Measurements from ENCODE around the gene RSPRY1. TPM values are rescaled to one million over a fixed set of nuclear protein-coding genes. Genes with fewer than 3 reads are reported as not detected.
A peak's percentile ranks its signal among the peaks of the same experiment; 100 is the strongest.

RSPRY1 gene
- total and polyA plus RNA-seq, 9 donors: 15.9 to 42.1 (median 28.3) TPM

DNA sequence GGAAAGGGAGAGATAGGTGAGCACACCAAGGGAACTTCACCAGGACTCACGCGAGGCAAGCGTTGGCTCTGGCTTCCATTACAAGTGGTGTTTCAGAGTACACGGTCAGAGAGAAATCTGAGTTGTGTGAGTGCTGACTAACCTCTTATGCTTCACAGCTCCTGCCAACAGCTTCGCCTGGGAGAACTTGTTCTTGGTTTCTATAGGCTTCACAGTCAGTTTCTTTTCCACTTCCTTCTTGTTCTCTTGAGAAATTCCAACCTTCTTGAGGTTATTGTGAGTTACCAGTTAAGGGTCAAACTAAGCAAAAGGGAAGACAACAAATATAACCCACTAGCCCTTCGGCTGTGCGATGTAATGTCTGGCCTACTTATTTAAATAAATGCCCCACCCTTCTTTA lies 19.2 kb upstream of the RSPRY1 start:
- DNase-seq: no peak
- Histone ChIP-seq H3K36me3 (no peaks in the 10 kb centered on the region), H3K9me3 (no peaks in the 10 kb centered on the region), H3K27ac (no peak overlapping the region), H3K4me3 (no peak overlapping the region), H3K4me1 (ENCODE audit: insufficient read depth) (no peaks in the 10 kb centered on the region), H3K27me3 (no peaks in the 10 kb centered on the region)
- 83 to 90% (median 84%) methylated on average over 7 of the region's 7 CpGs for WGBS, 3 donors
- TF ChIP-seq POLR2A (IDR thresholded peaks at IDR 0.05): no peak
- no peak for TF ChIP-seq EP300 (IDR thresholded peaks at IDR 0.05)
- TF ChIP-seq, protein P1, sequence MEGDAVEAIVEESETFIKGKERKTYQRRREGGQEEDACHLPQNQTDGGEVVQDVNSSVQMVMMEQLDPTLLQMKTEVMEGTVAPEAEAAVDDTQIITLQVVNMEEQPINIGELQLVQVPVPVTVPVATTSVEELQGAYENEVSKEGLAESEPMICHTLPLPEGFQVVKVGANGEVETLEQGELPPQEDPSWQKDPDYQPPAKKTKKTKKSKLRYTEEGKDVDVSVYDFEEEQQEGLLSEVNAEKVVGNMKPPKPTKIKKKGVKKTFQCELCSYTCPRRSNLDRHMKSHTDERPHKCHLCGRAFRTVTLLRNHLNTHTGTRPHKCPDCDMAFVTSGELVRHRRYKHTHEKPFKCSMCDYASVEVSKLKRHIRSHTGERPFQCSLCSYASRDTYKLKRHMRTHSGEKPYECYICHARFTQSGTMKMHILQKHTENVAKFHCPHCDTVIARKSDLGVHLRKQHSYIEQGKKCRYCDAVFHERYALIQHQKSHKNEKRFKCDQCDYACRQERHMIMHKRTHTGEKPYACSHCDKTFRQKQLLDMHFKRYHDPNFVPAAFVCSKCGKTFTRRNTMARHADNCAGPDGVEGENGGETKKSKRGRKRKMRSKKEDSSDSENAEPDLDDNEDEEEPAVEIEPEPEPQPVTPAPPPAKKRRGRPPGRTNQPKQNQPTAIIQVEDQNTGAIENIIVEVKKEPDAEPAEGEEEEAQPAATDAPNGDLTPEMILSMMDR (IDR thresholded peaks at IDR 0.05): no peak
- intact Hi-C loops (cut with DNase I): loop anchor here in 2 of 4 donors (5.0 kb wide), 2 partner anchors 80 to 85 kb away; no protein-coding TSS in a partner anchor

DNA sequence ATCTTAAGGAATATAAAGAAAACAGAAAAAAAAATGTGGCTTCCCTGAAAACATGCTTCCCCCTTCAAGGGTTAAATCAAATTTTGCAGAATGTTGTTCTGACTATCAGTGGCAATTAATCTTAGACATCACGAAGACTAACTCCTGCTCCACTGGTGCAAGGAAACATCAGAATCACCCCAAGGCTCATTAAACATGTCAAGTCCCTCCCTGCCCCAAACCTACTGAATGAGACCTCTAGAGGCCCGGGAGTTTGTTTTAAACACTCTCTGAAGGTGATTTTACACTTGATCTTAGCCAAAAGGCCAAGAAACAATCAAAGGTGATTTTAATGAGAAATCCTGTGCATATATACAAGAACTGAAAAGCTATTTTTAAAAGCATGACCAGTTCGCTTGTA lies 18.6 kb upstream of the RSPRY1 start:
- H3K4me1 ChIP-seq (ENCODE audit: insufficient read depth): no peaks in the 10 kb centered on the region
- TF ChIP-seq POLR2A (IDR thresholded peaks at IDR 0.05) (no peak), EP300 (IDR thresholded peaks at IDR 0.05) (no peak)
- TF ChIP-seq, protein P1 (IDR thresholded peaks at IDR 0.05): no peak
- WGBS, 3 donors: 64 to 74% (median 74%) methylated on average over 3 of the region's 3 CpGs
- H3K27ac ChIP-seq: no peak overlapping the region
- intact Hi-C loops (cut with DNase I): loop anchor here in 2 of 4 donors (5.0 kb wide), 2 partner anchors 80 to 85 kb away; no protein-coding TSS in a partner anchor
- DNase-seq: no peak
- H3K36me3 ChIP-seq: no peaks in the 10 kb centered on the region
- H3K9me3 ChIP-seq: no peaks in the 10 kb centered on the region
- H3K4me3 ChIP-seq: no peak overlapping the region
- H3K27me3 ChIP-seq: no peaks in the 10 kb centered on the region

DNA sequence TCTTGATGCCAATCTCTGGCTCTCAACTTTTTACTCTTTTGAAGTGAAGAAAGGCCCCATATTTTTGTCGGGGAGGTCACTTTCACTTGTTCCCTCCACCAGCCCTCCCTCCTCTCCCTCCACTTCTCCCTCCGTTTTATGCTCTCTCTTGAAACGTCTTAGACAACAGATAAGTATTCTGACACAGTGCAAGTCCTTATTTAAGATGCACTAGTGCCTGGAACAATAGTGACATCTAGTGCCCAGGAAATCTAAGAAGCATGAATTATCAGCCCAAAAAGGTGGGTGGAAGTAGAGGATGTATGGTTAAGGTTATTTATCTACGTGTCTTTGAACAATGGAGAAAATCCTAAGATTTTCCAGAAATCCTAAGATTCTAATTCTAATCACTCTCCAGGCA lies 18.2 kb upstream of the RSPRY1 start:
- Histone ChIP-seq H3K9me3 (no peaks in the 10 kb centered on the region), H3K36me3 (no peaks in the 10 kb centered on the region), H3K27me3 (no peaks in the 10 kb centered on the region), H3K4me3 (no peak overlapping the region), H3K4me1 (ENCODE audit: insufficient read depth) (no peaks in the 10 kb centered on the region), H3K27ac (no peak overlapping the region)
- intact Hi-C loops (cut with DNase I): loop anchor here in 2 of 4 donors (5.0 kb wide), 2 partner anchors 81 to 86 kb away; no protein-coding TSS in a partner anchor
- TF ChIP-seq, protein P1 (IDR thresholded peaks at IDR 0.05): peak in 2 of 3 donors; percentile 34 to 39
- no peak for TF ChIP-seq EP300 (IDR thresholded peaks at IDR 0.05)
- no peak for DNase-seq
- 12 to 14% (median 12%) methylated on average over 4 of the region's 4 CpGs for WGBS, 3 donors

DNA sequence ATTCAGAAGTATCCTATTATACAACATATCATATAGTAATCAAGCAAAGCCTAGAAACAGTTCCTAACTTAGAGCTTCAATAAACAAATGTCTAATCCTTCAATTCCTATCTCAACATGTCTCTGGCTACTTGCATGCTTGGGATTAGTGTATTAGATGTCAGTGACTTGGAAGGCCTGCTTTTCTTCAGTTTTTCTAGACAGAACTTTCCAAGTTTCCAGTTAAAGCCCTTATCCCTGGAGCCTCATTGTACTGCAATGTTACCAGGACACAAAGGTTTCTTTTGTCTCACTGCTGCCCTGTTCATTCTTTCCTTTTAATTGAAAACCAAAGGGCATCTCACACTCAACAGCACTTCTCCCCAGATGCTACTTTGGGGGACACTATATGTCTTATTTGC lies 16.8 kb upstream of the RSPRY1 start:
- no peaks in the 10 kb centered on the region for H3K36me3 ChIP-seq

More for the DNA sequence above, 16.8 kb upstream of the RSPRY1 start:
- Histone ChIP-seq H3K27ac (no peak overlapping the region), H3K9me3 (no peaks in the 10 kb centered on the region), H3K27me3 (no peaks in the 10 kb centered on the region), H3K4me1 (ENCODE audit: insufficient read depth) (no peaks in the 10 kb centered on the region), H3K4me3 (no peak overlapping the region)
- TF ChIP-seq POLR2A (IDR thresholded peaks at IDR 0.05) (no peak), EP300 (IDR thresholded peaks at IDR 0.05) (no peak)
- TF ChIP-seq, protein P1 (IDR thresholded peaks at IDR 0.05): no peak
- DNase-seq: no peak
- intact Hi-C loops (cut with DNase I): loop anchor here in 2 of 4 donors (5.0 kb wide), 2 partner anchors 82 to 87 kb away; no protein-coding TSS in a partner anchor

Measured in ovary (tissue), 9 donors.